OCI-LY1 (cell line): Measurements from ENCODE around the gene CSDE1.

Experiments used
- H2AFZ ChIP-seq: fragments of 200-600 bp; sonication (generic), shearing (Covaris generic); 2 replicates; pipeline ENCODE4 v1.6.0; 2014; ENCODE audit warnings: antibody characterized with exemption, mild to moderate bottlenecking, low read length
- H3F3A ChIP-seq: fragments of 200-600 bp; sonication (generic), shearing (Covaris generic); 2 replicates; pipeline ENCODE4 v1.6.0; 2014; ENCODE audit warnings: mild to moderate bottlenecking, antibody characterized with exemption, low read length, moderate library complexity; ENCODE audit not compliant: insufficient read depth
- H3K27ac ChIP-seq: fragments of 200-600 bp; sonication (generic); 2 replicates; pipeline ENCODE4 v1.5.1; 2014; ENCODE audit warnings: low read length, mixed run types, mild to moderate bottlenecking, low read depth; ENCODE audit not compliant: poor library complexity, severe bottlenecking
- H3K27me3 ChIP-seq: fragments of 200-600 bp; sonication (generic); 2 replicates; pipeline ENCODE4 v1.6.0; 2014; ENCODE audit warnings: antibody characterized with exemption, mild to moderate bottlenecking, low read length, moderate library complexity; ENCODE audit not compliant: insufficient read depth
- H3K36me3 ChIP-seq: fragments of 200-600 bp; sonication (generic); 2 replicates; pipeline ENCODE4 v1.6.1; 2014; ENCODE audit warnings: mild to moderate bottlenecking, antibody characterized with exemption, low read length, moderate library complexity, mixed read lengths; ENCODE audit not compliant: insufficient read depth
- H3K4me1 ChIP-seq: fragments of 200-600 bp; sonication (generic); 2 replicates; pipeline ENCODE4 v1.5.1; 2014; ENCODE audit warnings: mild to moderate bottlenecking, low read length, moderate library complexity; ENCODE audit not compliant: insufficient read depth, severe bottlenecking
- H3K4me2 ChIP-seq: fragments of 200-600 bp; sonication (generic), shearing (Covaris generic); 2 replicates; pipeline ENCODE4 v1.6.1; 2014; ENCODE audit warnings: low read length
- H3K4me3 ChIP-seq: fragments of 200-600 bp; sonication (generic); 2 replicates; pipeline ENCODE4 v1.5.1; 2014; ENCODE audit warnings: low read length, low read depth, mild to moderate bottlenecking, mixed read lengths; ENCODE audit not compliant: poor library complexity, severe bottlenecking
- H3K79me2 ChIP-seq: fragments of 200-600 bp; shearing (Covaris generic); 2 replicates; pipeline ENCODE4 v1.6.1; 2016; ENCODE audit warnings: mixed run types, low read length, mixed read lengths; ENCODE audit not compliant: insufficient read depth
- H3K9ac ChIP-seq: fragments of 200-600 bp; sonication (generic), shearing (Covaris generic); 2 replicates; pipeline ENCODE4 v1.6.1; 2014; ENCODE audit warnings: mild to moderate bottlenecking, low read length, mixed read lengths
- H3K9me2 ChIP-seq: fragments of 200-600 bp; sonication (generic), shearing (Covaris generic); 2 replicates; pipeline ENCODE4 v1.6.1; 2014; ENCODE audit warnings: low read depth, mild to moderate bottlenecking, low read length, mixed read lengths
- H3K9me3 ChIP-seq: fragments of 200-600 bp; shearing (Covaris generic); 2 replicates; pipeline ENCODE4 v1.6.1; 2014; ENCODE audit warnings: low read length, mixed read lengths
- H4K20me1 ChIP-seq: fragments of 200-600 bp; sonication (generic), shearing (Covaris generic); 2 replicates; pipeline ENCODE4 v1.6.0; 2016; ENCODE audit warnings: mild to moderate bottlenecking, low read length; ENCODE audit not compliant: insufficient read depth
- CTCF ChIP-seq: fragments of 200-600 bp; sonication (generic), shearing (Covaris generic); IDR thresholded peaks from 2 replicates; pipeline ENCODE4 v1.5.1; 2017; ENCODE audit warnings: mild to moderate bottlenecking, antibody characterized with exemption, low read length, moderate library complexity, mixed read lengths
- EZH2 ChIP-seq: fragments of 200-600 bp; sonication (generic), shearing (Covaris generic); IDR thresholded peaks from 2 replicates; pipeline ENCODE4 v1.8.0; 2017; ENCODE audit warnings: borderline replicate concordance, mixed run types, mild to moderate bottlenecking, antibody characterized with exemption, low read length, moderate library complexity, mixed read lengths

Gene CSDE1

GRCh38 chr1:114668373-114668772, 89.4 kb downstream of the CSDE1 start:
- Histone ChIP-seq H3K79me2 (no peaks in the 10 kb centered on the region), H4K20me1 (no peaks in the 10 kb centered on the region), H3F3A (no peaks in the 10 kb centered on the region), H3K9me3 (no peaks in the 10 kb centered on the region), H3K4me1 (peaks cover 18% of the 10 kb centered on the region), H3K27me3 (no peaks in the 10 kb centered on the region), H3K9ac (no peak overlapping the region), H3K9me2 (no peaks in the 10 kb centered on the region), H3K4me3 (no peak overlapping the region), H3K36me3 (no peaks in the 10 kb centered on the region), H3K4me2 (no peak overlapping the region), H3K27ac (no peak overlapping the region), H2AFZ (no peak overlapping the region)
- TF ChIP-seq EZH2 (no peak), CTCF (no peak)

GRCh38 chr1:114666954-114667353, 90.8 kb downstream of the CSDE1 start:
- Histone ChIP-seq H2AFZ (no peak overlapping the region), H3K9ac (no peak overlapping the region), H3K4me2 (no peak overlapping the region), H3K9me3 (no peaks in the 10 kb centered on the region), H3K36me3 (no peaks in the 10 kb centered on the region), H3K4me3 (no peak overlapping the region), H3K4me1 (peaks cover 18% of the 10 kb centered on the region), H3K27me3 (no peaks in the 10 kb centered on the region), H3K9me2 (no peaks in the 10 kb centered on the region), H4K20me1 (no peaks in the 10 kb centered on the region), H3K27ac (no peak overlapping the region), H3K79me2 (no peaks in the 10 kb centered on the region), H3F3A (no peaks in the 10 kb centered on the region)
- TF ChIP-seq EZH2: no peak
- TF ChIP-seq CTCF: no peak
